Measurements from ENCODE around the gene PSMD11.
"Not testable (repeated sequence)": the region's sequence is repeated elsewhere in the genome, so short reads cannot be mapped to it uniquely, and the experiment has no call there.

The PSMD11 gene

DNA sequence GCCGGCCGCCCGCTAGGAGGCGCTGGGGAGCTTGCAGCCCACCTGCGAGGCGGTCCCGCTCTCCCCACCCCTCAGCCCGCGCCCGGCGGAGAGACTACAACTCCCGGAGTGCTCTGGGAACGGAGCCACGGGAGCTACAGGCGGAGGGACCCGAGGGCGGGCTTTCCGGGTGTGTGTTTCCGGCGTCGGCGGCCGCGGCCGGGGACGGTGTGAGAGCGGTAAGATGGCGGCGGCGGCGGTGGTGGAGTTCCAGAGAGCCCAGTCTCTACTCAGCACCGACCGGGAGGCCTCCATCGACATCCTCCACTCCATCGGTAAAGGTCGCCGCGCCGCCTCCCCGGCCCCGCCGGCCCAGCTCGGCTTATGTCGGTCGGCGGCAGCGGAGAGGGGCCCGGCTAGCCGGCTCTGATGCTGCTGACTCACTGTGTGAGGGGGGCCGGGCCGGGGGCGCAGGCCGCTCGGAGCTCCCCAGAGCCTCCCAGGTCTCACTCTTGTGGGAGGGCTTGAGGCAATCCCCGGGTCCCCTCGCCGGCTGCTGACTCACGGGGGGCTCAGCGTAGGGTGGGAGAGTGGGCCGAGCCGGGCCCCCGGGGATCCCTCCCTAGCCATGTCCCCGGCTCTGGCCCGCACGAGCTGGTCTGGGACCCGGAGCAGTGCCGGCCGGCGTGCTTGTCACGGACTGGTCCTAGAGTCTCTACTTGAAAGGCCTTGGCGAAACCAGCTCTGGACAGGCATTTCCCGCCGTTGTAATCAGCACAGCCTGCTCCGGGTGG lies at the start of gene PSMD11:
TSS of gene PSMD11 (plus strand) at position 210 of the 773 bp plus-strand sequence. CDS start at position 224, 14 bp downstream.
- peak; percentile 93 for DNase-seq

DNA sequence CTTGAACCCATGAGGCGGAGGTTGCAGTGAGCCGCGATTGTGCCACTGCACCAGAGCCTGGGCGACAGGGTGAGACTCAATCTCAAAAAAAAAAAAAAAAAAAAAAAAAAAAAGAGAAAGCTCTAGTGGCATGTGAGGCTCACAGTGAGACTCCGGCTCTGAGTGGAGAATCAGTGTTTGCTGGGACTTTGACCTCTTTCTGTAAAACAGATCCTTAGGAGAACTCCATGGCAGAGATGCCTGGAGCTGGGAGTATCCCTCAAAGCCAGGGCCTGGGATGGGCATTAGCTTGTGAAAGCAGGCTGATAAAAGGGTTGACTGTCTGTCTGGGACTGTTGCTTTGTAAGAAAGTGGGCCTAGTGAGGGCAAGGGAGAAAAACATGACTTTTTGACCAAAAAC lies 48.0 kb upstream of the PSMD11 start:
- DNase-seq, result no peak

DNA sequence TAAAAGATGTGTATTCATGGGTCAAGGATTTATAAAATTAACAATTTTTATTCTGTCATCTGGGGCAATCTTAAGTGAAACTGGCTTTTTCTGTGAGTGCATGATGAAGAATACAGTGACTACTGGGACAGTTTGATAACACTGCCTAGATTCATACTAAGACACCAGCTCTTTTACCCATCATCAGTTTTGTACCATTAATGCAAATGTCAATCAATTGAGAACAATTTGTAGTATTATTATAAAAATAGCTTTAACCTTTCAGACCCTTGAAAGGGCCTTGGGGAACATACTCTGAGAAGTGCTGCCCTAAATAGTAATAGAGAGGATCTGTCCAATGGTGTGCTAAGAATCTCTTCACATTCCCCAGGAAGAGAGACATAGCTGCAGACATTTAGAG lies 45.4 kb upstream of the PSMD11 start:
- no peak for DNase-seq

DNA sequence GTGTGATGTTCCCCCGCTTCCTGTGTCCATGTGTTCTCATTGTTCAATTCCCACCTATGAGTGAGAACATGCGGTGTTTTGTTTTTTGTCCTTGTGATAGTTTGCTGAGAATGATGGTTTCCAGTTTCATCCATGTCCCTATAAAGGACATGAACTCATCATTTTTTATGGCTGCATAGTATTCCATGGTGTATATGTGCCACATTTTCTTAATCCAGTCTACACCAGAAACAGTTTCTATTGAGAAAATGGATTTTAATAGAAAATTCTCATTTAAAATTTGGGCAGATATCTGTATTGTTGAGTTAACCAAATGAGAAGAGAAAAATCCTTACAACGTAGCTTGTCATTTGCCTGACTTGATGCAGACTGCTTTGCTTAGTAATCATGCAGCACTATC lies 34.2 kb upstream of the PSMD11 start:
- not testable (repeated sequence) for DNase-seq

DNA sequence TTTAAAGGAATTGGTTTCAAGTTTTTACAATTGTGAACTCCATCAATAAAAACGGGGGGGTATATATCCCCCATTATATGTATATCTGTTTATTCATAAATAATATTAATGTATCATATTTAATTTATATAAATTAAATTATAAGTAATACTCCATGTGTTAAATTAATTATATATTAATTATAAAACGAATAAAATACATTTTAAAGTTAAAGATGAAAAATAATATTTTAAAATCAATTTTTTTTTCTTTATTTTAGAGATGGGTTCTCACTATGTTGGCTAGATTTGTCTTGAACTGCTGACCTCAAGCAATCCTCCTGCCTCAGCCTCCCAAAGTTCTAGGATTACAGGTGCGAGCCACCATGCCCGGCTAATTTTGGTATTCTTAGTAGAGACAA lies 17.4 kb upstream of the PSMD11 start:
- no peak for DNase-seq

DNA sequence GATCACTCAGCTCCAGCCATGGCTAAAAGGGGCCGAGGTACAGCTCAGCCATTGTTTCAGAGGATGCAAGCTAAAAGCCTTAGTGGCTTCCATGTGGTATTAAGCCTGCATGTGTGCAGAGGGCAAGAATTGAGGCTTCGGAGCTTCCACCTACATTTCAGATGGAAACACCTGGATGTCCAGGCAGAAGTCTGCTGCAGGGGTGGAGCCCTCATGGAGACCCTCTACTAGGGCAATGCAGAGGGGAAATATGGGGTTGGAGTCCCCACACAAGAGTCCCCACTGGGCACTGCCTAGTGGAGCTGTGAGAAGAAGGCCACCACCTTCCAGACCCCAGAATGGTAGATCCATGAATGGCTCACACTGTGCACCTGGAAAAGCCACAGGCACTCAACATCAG lies 14.7 kb upstream of the PSMD11 start:
- DNase-seq, result no peak

DNA sequence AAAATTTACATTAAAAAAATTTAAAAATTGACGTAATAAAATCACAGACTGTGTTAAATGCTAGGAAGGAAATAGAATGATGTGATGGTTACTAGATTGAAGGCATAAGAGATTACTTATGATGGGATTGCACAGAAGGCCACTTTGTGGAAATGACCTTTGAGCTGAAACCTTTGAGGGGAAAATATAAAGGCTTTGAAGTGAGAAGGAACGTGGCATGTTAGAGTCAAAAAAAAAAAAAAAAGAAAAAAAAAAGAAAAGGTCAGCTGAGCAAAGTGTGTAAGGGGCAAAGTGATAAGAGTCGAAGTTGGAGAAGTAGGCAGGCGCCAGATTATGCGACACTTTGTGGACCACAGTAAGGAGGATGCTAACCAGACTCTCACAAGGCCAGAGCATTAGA lies 3.6 kb upstream of the PSMD11 start:
- DNase-seq, result no peak

DNA sequence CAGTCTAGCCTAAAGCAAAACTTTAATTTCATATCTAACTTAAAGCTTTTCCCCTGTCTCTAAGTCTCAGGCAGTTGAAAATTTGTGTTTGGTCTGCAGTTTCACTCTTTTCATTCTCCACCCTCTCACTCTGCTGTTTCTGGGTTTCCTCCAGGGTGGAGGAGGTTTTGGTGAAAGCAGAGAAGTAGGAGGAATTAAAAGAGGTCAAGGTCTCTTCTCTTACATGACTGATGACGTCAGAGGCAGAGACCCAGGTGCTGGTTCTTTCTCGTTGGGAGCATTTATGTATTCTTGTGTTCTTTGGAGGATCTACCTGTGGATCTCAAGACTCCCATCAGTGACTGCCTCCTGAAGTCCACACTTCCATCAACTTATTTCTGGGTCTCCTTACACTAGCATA lies 2.4 kb upstream of the PSMD11 start:
- no peak for DNase-seq

DNA sequence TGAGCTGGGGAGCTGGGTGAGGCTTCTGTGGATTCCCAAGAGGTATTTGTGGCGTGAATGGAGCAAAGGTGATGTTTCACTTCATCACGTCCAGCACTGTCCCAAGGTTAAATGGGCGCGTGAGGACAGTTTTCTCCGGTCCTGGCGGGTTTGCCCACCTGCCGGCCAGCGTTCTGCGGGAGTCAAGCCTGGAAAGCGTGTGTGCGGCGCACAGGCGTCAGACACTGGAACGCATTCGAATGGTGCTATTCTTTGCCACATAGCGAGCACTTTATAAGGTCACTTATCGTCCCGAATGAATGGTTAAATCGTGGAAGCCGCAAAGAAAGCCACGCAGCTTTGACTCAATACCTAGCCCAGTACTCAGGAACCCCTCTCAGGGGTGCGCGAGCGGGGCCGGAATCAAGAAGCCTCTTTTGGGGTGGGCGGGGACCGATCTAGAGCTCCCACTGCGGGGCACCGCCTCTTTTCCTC lies 446 bp upstream of the PSMD11 start:
- DNase-seq, result no peak

DNA sequence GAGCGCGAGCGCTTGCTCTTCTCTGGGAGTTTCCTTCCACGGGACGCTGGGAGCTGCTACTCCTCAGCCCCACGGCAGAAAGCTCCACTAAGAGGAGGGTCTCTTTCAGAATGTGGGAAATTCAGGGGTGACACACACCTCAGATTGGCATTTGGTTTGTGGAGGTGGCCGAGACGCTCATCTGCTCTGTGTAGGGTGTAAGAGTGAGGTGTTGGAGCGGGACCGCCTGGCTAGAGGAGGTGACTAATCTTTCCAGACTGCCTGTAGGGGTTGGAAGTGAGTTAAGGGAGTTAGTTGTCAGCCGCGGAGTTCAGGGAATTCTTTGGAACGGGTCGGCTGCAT lies 735 bp downstream of the PSMD11 start:
- no peak for DNase-seq

DNA sequence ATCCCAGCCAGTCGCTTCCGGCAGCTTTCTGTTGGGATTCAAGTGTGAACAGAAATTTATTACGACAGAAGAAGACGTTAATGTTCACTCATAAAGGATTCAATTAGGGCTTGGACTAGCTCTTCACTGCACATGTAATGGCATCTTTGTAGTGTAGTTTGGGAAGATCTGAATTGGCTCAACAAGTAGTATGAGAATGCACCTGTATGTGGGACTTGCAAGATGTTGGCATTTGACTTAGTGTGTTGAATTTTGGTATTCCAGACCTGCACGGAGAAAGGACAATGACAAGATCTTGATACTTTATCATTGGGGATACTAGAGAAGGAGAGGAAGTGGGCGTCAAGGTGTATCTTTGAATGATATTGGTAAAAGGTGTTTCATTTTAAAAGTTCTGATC lies 1.2 kb downstream of the PSMD11 start:
- no peak for DNase-seq

DNA sequence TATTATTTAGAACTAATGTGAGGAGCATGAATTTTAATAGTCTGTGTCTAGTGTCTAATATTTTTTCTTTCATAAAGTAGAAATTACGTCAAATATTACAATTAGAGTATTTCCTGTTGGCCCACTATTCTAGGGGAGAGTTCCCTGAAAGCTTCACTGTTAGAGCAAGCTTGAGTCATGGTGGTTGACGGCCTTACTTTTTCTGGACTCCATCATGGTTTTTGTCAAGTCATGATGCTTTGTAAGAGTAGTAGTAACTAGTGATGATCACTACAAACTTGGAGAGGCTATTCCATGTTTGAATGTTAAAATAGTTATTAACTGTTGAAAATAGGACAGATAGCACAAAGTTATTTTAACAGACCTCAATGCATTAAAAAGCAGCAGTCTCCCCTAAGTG lies 1.7 kb downstream of the PSMD11 start:
- no peak for DNase-seq

DNA sequence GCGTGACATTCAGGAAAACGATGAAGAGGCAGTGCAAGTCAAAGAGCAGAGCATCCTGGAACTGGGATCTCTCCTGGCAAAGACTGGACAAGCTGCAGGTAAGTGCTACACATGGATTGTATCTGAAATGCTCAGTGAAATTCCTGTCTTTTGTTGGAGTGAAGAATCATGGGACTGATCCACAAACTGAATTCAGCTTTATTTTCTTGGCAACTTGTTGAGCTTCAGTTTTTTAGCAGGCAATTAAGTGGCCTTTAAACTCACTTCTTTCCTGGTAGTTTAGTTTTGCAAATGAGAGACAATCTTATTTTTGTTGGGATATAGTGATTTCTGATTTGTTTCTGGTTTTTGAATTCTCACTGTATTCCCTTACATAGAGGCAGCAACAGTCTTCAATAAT lies 2.6 kb downstream of the PSMD11 start:
- no peak for DNase-seq

DNA sequence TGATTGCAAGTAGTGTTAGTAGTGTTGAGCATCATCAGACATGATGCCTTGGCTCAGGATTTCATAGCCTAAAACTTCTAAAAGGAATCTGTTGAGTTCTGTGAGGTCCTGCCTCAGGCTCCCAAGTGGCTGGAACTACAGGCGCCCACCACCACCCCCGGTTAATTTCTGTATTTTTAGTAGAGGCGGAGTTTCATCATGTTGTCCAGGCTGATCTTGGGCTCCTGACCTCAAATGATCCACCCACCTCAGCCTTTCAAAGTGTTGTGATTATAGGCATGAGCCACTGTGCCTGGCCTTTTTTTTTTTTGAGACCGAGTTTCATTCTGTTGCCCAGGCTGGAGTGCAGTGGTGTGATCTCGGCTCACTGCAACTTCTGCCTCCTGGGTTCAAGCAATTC lies 5.7 kb downstream of the PSMD11 start:
- no peak for DNase-seq

DNA sequence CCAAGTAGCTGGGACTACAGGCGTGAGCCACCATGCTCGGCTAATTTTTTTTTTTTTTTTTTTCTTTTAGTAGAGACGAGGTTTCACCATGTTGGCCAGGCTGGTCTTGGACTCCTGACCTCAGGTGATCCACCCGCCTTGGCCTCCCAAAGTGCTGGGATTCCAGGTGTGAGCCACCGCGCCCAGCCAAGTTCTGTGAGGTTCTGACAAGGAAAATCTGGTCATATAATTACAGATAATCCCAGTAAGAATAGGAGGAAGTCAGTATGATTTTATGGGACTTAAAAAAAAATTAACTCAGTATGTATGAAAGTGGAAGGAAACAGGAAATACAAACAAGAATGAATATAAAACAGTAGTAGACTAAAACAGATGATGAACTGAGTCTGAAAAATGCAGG lies 6.1 kb downstream of the PSMD11 start:
- DNase-seq, result not testable (repeated sequence)

DNA sequence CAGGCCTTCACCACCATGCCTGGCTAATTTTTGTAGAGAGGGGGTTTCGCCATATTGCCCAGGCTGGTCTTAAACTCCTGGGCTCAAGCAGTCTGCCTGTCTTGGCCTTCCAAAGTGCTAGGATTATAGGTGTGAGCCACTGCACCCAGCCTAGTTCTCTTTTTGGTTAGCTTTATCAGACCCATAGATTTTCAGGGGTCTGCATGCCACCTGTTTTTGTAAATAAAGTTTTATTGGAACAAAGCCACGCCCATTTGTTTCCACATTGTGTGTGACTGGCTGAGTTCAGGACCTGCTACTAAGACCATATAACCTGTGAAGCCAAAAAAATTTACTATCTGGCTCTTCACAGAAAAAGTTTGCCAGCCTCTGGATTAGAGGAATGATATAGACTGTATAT lies 7.6 kb downstream of the PSMD11 start:
- no peak for DNase-seq

DNA sequence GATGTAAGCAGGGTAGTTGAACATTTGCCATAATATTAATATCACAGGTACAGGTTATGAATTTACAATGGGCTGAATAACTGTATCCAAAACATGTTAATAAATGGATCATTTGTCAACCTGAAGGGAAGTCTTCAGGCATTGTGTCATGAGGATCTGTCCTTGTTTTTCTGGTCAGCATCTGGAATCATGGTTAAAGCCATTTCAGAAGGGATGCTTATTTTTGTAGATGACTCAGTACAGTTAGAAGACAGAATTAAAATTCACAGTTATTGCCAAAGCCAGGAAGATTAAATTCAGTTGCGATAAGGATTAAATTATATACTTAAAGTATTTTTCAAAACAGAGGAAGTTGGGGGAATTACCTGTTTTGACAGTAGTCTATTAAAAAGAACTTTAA lies 8.0 kb downstream of the PSMD11 start:
- no peak for DNase-seq

DNA sequence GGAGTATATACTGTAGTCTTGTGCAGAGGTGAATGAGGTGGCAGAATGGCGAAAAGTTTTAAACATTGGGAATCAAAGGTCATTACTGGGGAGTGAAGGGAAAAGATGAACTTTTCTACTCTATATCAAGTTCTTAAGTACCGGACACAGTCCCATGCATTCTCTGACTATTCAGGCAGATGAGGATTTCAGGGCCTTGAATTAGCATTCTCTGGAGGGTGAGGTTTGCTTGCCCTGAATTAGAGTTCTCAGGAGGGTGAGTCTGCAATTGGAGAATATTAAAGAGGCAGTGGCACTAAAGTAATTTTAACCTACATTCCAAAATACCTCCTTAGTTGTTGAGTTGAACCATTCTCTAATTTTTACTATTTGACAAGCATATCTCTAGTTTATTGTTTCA lies 9.1 kb downstream of the PSMD11 start:
- DNase-seq, result no peak

DNA sequence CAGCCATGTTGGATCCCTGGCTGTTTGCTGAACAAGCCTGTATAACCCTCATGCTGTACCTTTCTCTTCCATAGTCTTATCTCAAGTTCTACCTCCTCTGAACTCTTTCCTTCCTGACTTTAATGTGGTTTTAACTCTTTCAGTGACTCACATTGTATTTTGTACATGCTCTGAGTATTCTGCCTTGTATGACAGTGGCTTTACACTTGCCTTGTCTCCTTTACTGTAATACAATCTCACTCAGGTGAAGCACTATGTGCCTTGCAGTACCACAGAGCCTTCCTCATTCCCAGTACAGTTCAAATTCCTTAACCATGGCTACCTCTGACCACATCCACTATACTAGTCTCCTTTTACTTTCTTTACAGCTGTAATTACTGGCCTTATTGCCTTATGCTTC lies 14.1 kb downstream of the PSMD11 start:
- no peak for DNase-seq

DNA sequence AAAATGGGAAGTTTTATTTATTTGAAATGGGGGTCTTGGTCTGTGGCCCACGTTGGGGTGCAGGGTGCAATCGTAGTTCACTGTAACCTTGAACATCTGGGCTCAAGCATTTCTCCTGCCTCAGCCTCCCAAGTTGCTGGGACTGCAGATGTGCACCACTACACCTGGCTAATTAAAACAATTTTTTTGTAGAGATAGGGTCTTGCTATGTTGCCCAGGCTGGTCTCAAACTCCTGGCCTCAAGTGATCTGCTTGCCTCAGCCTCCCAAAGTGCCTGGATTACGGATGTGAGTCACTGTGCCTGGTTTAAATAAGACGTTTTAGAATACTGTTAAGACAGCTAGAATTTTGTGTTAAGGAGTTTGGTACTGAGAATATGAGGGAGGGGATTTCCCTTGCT lies 15.7 kb downstream of the PSMD11 start:
- no peak for DNase-seq

DNA sequence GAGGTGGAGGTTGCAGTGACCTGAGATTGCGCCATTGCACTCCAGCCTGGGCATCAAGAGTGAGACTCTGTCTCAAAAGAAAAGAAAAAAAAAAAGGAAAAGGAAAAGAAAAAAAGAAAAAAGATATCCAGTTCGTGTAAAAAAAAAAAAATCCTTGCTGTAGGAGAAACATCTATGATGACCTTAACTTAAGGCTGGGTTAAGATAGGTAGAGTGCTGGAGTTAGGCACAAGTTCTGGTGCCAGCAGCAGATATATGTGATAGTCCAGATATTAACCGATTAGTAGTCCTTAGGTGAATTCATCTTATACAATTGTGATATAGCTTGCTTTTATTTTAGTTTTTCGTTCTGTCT lies 17.2 kb downstream of the PSMD11 start:
- no peak for DNase-seq

DNA sequence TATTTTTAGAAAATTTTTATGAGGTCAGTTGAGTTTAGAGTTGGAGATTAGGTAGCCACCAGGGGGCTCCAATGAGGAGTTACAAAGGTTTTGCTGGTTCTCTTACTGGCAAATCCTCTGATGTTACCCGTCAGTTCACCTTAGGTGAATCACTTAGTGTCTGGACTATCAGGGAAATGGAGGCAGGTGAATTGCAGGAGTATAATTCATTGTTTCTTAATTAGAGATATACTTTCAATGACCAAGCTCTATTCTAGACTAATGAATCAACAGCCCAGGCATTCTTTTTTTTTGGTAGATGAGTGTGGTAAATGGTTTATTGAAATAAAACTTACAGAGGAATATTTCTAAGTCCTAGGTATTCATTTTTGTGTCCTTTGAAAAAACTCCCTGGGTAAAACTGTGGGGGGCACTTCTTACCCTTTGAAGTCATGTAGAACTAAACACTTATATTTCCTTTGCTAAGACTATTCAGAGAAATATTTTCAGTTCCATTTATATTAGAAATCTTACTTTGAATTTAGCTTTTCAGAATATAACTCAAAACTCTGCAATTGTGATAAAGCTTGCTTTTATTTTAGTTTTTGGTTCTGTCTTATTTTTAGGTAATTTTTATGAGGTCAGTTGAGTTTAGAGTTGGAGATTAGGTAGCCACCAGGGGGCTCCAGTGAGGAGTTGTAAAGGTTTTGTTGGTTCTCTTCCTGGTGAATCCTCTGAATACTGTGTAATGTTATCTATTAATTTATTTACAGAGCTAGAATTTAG lies 17.7 kb downstream of the PSMD11 start:
- DNase-seq, result peak; percentile 9

DNA sequence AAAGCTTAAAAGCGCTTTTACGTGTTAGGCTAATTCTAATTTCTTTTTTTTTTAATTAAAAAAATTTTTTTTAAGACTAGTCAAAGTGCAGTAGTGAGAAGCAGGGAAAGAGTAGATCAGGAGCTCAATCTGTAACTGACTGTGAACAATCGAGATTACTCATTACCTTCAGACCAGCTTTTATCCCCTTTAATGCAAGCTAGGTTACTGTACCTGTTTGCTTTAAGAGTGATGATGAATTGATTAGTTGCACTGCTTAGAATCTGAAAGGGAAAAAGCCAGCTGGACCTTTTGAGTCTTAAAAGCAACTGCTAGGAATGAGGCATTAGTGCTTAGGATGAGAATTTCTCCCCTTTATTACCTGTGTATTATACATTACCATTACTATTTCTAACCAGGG lies 19.0 kb downstream of the PSMD11 start:
- no peak for DNase-seq

DNA sequence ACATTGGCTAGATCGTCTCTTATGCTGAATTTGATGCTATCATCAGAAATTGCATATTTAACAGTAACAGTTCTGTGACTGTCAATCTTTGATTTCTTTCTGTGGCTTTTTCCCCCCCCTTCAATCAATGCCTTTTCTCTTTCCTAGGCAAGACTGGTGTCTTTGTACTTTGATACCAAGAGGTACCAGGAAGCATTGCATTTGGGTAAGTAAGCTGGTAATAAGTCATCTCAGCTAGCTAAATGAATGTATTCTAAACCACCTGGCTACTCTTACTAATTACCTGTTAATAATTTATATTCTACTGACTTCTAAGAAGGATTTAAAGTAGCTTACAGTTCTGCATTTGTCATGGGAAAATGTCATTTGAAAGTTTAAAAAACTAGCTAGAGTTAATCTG lies 20.1 kb downstream of the PSMD11 start:
- DNase-seq, result no peak

DNA sequence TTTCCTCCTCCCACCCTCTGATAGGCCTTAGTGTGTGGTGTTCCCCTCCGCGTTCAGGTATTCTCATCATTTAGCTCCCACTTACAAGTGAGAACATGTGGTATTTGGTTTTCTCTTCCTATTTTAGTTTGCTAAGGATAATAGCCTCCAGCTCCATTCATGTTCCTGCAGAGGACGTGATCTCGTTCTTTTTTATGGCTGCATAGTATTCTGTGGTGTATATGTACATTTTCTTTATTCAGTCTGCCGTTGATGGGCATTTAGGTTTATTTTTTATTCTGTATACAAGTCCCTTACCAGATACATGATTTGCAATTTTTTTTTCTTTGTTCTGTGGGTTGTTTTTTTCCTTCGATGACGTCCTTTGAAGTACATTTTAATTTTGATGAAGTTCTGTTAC lies 23.6 kb downstream of the PSMD11 start:
- DNase-seq, result no peak

All from NCI-H2029 (cell line).